Neural cell (in vitro differentiated cells): ENCODE results near the gene NPFF.

Source experiments
- CTCF ChIP-seq: fragments of 450-650 bp; IDR thresholded peaks from 2 replicates; pipeline ENCODE4 v1.5.1; 2014; ENCODE audit warnings: antibody characterized with exemption, mild to moderate bottlenecking, moderate library complexity; ENCODE audit not compliant: poor library complexity, severe bottlenecking
- EP300 ChIP-seq: fragments of 450-650 bp; conservative IDR thresholded peaks from 2 replicates; pipeline ENCODE4 v1.6.1; 2014; ENCODE audit warnings: antibody characterized with exemption, mild to moderate bottlenecking, moderate library complexity; ENCODE audit not compliant: poor library complexity, severe bottlenecking
- EZH2 ChIP-seq: fragments of 200-600, 300-800 bp; shearing (Covaris generic), sonication (generic); IDR thresholded peaks from 2 replicates; pipeline ENCODE4 v1.6.1; 2014; ENCODE audit warnings: antibody characterized with exemption, low read length, borderline replicate concordance, mild to moderate bottlenecking; ENCODE audit not compliant: insufficient read depth, poor library complexity, severe bottlenecking
- MXI1 ChIP-seq: fragments of 450-650 bp; conservative IDR thresholded peaks from 2 replicates; pipeline ENCODE4 v1.6.1; 2014; ENCODE audit warnings: antibody characterized with exemption, mild to moderate bottlenecking; ENCODE audit not compliant: poor library complexity, severe bottlenecking
- POLR2AphosphoS5 ChIP-seq: IDR thresholded peaks from 2 replicates; pipeline ENCODE4 v1.6.1; 2012
- RAD21 ChIP-seq: fragments of 450-650 bp; conservative IDR thresholded peaks from 2 replicates; pipeline ENCODE4 v1.6.1; 2014; ENCODE audit warnings: antibody characterized with exemption, mild to moderate bottlenecking, moderate library complexity
- SMC3 ChIP-seq: fragments of 450-650 bp; conservative IDR thresholded peaks from 2 replicates; pipeline ENCODE4 v1.6.1; 2014; ENCODE audit warnings: antibody characterized with exemption, mild to moderate bottlenecking, moderate library complexity; ENCODE audit not compliant: poor library complexity
- TAF1 ChIP-seq: IDR thresholded peaks from 2 replicates; pipeline ENCODE4 v1.6.1; 2012; ENCODE audit warnings: low read depth
- TF ChIP-seq, protein P1 (sequence below): IDR thresholded peaks from 2 replicates; pipeline ENCODE4 v1.6.1; 2012; ENCODE audit warnings: borderline replicate concordance

GRCh38 chr12:53498235-53498630, 9.1 kb downstream of the NPFF start:
- no peak for TF ChIP-seq RAD21
- TF ChIP-seq CTCF = no peak
- TF ChIP-seq EP300 = no peak
- no peak for TF ChIP-seq TAF1
- no peak for TF ChIP-seq POLR2AphosphoS5
- no peak for TF ChIP-seq EZH2
- TF ChIP-seq SMC3 = no peak
- TF ChIP-seq MXI1 = no peak
- TF ChIP-seq, protein P1, sequence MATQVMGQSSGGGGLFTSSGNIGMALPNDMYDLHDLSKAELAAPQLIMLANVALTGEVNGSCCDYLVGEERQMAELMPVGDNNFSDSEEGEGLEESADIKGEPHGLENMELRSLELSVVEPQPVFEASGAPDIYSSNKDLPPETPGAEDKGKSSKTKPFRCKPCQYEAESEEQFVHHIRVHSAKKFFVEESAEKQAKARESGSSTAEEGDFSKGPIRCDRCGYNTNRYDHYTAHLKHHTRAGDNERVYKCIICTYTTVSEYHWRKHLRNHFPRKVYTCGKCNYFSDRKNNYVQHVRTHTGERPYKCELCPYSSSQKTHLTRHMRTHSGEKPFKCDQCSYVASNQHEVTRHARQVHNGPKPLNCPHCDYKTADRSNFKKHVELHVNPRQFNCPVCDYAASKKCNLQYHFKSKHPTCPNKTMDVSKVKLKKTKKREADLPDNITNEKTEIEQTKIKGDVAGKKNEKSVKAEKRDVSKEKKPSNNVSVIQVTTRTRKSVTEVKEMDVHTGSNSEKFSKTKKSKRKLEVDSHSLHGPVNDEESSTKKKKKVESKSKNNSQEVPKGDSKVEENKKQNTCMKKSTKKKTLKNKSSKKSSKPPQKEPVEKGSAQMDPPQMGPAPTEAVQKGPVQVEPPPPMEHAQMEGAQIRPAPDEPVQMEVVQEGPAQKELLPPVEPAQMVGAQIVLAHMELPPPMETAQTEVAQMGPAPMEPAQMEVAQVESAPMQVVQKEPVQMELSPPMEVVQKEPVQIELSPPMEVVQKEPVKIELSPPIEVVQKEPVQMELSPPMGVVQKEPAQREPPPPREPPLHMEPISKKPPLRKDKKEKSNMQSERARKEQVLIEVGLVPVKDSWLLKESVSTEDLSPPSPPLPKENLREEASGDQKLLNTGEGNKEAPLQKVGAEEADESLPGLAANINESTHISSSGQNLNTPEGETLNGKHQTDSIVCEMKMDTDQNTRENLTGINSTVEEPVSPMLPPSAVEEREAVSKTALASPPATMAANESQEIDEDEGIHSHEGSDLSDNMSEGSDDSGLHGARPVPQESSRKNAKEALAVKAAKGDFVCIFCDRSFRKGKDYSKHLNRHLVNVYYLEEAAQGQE = no peak
